DOHH2 (cell line): ENCODE data around the gene AP4B1.

Experiments used
- CTCF ChIP-seq: fragments of 200-600 bp; sonication (generic); IDR thresholded peaks from one replicate; pipeline ENCODE4 v1.5.1; 2014; ENCODE audit warnings: antibody characterized with exemption, mild to moderate bottlenecking, low read depth, low read length; ENCODE audit not compliant: poor library complexity, severe bottlenecking
- EZH2phosphoT487 ChIP-seq: fragments of 200-600 bp; sonication (generic); IDR thresholded peaks from 2 replicates; pipeline ENCODE4 v1.6.1; 2017; ENCODE audit warnings: borderline replicate concordance, mild to moderate bottlenecking, antibody characterized with exemption, low read length, moderate library complexity, mixed read lengths

GRCh38 chr1:113913312-113913668 is 8.7 kb upstream of the AP4B1 start:
- TF ChIP-seq EZH2phosphoT487 (no peak), CTCF (no peak)
